HG03135 (cell line): ENCODE measurements around the gene MRPL57.
A peak's percentile ranks its signal among the peaks of the same experiment; 100 is the strongest.
"Not testable (repeated sequence)": the region's sequence is repeated elsewhere in the genome, so short reads cannot be mapped to it uniquely, and the experiment has no call there.

Experiments
- ATAC-seq: cut with Tn5 transposase; IDR thresholded peaks from one replicate; pipeline ENCODE4 v1.9.1; 2021; ENCODE audit warnings: mild to moderate bottlenecking, moderate library complexity; ENCODE audit not compliant: unreplicated experiment

MRPL57 gene

DNA sequence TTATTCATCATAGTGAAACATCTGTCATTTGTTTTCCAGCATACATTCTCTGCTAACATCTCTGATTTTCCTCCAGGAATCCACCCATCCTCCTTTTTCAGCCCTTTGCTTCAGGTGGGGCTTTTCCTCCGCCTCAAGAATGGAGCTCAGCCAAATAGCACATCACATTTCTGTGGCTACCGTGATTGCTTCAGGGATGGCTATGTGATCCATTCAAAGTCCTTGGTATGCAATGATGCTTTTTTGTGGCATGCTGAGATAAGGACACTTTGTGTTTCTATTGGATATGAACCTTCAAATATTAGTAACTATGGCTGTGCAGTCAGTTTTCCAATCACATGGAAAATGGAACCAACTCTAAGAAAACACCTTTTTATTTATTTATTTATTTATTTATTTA, 18.3 kb downstream of the MRPL57 start:
- ATAC-seq: not testable (repeated sequence)

DNA sequence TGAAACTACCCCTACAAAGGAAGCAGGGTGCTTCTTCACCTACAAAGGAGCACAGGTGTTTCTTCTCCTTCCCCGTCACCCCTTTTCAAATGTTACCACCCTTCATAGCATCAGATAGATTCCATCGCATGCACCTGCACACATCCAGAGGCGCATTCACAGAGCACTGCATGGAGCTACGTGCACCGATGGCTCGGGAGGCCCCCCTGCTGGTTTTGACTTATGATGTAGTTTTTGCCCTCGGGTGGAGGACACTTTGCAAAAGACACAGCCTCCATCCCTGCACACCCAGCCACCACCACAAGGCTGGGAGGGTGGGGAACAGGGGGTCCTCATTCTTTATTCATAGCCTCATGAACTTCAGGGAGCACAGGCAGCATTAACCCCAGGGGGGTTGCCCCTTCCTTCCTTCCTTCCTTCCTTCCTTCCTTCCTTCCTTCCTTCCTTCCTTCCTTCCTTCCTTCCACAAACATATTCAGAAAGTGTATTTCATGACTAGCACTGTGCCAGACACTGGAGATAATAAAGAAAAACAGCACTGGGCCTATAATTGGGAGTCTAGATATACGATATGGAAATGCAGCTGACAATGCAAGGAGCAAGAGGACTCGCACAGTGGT, 21.3 kb downstream of the MRPL57 start:
- ATAC-seq: not testable (repeated sequence)

DNA sequence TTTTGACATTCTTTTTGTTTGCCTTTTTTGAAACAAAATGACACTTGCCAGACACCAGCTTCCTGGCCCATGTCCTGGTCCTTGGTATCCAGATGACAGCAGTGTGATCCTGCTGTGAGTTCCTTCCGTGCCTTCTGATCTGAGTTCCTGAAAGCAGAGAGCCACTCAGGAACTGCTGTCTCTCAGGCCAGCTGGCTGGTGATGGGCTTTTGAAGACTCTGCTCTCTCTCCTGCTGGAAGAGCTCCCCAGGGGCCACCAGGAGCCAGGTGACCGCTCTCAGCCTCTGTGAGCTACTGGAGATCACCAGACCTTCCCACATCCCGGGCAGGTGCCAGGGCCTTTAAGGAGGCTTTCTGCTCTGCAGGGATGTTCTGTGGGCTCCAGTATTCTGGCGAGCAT, 21.9 kb downstream of the MRPL57 start:
- not testable (repeated sequence) for ATAC-seq

DNA sequence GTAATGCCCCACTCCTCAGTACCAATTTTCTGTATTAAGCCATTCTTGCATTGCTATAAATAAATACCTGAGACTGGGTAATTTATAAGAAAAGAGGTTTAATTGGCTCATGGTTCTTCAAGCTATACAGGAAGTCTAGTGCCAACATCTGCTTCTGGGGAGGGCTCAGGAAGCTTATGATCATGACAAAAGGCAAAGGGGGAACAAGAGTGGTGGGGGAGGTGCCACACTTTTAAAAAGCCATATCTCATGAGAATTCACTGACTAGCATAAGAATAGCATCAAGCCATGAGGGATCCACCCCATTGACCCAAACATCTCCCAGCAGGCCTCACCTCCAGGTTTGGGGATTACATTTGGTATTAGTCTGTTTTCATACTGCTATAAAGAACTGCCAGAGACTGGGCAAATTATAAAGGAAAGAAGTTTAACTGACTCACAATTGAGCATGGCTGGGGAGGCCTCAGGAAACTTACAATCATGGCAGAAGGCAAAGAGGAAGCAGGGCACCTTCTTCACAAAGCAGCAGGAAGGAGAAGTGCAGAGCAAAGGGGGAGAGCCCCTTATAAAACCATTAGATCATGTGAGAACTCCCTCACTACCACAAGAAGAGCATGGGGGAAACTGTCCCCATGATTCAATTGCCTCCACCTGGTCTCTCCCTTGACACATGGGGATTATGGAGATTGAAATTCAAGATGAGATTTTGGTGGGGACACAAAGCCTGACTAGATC, 25.2 kb downstream of the MRPL57 start:
- ATAC-seq: not testable (repeated sequence)

DNA sequence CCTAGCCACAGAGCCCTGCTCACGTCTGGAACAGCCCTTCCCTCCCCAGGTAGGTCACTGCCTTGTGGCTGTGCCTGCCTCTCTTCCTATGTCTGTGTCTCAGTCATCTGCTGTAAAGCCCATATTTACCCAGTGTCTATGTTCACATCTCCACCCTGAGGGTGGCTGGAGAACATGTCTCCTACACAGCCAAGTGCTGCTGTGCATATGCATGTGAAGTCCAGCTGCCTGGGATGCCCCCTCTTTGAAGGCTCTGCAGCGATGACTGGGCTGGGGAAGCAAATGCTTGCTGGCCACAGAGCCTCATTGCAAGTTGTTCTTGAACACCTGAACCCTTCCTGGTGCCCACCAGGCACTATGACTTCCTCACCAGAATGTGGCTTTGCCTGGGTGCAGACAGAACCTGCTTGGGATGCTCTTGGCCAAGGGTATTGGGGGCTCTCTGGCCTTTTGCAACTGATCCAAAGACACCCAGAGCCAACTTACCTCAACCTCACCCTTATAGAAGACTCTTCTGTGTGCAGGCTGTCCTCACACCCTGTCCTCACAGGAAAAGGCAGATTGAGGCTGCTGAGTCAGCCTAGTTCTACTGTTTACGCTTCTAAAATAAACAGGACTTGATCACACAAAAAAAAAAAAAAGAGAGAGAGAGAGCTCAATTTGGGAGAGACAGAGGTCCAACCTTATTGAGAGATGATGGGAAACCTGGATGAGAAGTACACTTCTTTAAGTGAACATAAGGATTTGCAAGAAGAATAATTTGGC, 26.5 kb downstream of the MRPL57 start:
- ATAC-seq: no peak

DNA sequence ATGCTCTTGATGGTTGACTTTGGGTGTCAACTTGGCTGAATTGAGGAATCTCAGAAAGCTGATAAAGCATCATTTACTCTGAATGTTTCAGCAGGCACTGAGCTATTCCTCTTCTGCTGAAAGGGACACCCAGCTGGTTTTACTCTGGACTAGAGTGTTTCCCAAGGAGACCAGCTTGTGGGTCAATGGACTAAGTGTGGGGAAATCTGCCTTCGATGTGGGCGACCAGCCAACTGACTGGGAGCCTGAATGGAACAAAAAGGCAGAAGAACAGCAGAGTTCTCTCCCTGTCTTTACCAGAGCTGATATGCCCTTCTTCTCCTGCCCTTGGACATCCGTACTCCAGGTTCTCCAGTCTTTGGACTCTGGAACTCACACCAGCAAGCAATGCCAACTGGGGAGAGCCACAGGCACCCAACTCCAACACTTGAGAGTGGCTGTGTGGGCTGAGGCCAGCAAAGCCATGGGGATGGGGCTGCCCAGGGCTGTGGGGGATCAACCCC, 32.2 kb downstream of the MRPL57 start:
- no peak for ATAC-seq

DNA sequence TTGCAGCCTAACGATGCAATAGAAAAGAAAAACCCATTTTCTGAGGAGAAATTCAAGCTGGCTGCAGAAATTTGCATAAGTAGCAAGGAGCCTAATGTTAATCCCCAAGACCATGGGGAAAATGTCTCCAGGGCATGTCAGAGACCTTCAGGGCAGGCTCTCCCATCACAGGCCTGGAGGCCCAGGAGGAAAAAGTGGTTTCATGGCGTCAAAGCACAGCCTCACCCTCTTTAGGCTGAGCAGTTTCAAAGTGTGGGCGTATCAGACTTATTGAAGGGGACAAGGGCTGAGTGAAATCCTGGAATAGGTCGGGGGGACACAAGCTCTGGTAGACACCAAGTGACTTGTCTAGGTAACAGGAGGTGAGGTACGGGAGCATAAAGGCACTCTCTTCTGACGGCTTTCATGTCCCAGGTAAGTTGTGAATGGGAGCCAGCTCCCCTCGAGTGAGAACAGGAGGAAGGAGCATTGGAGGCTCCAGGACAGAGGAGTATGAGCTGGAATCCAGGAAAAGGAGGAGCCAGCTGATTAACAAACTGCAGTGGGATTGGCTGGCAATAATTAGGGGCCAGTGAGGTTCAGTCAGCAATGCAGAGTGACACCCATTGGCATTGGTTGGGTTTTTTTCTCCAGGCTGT, 35.8 kb downstream of the MRPL57 start:
- ATAC-seq: no peak

DNA sequence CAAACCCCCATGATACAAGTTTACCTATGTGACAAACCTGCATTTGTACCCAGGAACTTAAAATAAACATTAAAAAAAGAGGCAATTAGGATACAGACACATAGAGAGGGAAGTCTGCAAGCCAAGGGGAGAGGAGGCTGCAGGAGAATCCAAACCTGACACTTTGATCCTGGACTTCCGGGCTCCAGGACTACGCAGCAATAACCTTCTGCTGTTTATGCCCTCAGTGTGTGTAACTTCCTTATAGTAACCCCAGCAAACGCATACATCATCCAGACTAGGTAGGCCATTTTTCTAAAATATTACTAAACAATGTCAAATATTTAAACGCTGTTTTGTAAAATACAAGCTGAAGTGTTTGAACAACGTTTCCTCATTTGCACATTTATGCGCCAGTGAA, 39.0 kb downstream of the MRPL57 start:
- not testable (repeated sequence) for ATAC-seq

DNA sequence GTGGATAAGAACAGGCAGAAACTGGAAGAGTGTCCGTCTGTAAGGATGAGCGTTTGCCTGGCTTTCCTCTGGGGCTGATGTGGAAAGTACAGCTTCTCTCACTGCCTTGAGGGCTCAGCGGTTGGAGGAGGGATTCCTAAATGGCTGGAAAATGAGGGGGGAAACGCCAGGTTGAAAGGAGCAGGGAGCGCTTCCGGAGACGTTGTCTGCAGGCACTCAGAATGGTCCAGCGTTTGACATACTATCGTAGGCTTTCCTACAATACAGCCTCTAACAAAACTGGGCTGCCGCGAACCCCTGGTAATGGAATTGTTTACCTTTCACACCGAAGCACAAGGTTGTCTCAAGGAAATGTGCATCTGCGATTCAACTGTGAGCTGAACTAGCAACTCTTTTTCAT, 39.9 kb downstream of the MRPL57 start:
- ATAC-seq: no peak

DNA sequence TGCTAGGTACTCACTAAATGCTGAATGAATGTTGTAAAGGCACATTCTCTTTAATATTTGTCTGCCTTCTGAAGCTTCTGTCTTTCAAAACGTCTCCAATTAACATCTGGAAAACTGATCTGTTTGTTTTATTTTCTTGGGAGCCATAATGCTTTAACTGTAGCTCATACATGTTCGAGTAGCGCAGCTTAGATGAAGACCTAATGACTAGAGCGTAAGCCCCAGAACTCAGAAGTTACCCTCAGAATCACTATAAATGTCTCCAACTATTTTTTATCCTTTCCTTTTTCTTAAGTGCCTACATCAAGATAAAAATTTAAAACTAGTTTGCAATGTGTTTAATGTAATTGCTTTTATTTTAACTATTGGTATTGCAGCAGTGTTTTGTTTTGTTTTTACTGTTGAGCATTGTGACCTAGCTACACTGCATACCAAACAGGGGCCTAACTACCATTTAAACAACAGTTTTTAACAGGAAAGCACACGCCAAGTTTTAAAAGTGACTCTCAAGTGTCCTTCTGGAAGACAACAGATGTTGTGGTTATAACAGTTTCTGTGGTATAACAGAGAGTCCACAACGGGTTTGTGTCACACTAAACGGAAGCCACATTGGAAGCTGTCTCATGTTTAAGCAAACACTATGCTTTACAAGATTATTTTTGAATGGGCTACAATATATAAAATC, 42.0 kb downstream of the MRPL57 start:
- peak; percentile 95 for ATAC-seq

DNA sequence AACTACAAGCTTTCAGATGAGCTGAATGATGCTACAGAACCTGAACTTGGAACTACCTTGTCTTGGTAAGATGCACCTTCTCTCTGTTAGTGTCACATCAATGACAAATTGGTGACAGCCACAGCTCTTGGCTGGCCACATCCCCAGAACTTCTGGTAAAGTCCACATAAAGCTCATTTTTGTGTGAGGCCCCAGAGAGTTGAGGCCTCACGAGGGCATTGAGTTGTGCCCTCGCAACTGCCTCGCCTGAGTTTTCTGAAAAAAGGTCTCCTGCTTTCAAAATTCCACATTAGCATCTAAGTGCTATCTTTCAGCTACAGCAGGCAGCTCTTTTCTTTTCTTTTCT, 42.6 kb downstream of the MRPL57 start:
- ATAC-seq: peak; percentile 56

DNA sequence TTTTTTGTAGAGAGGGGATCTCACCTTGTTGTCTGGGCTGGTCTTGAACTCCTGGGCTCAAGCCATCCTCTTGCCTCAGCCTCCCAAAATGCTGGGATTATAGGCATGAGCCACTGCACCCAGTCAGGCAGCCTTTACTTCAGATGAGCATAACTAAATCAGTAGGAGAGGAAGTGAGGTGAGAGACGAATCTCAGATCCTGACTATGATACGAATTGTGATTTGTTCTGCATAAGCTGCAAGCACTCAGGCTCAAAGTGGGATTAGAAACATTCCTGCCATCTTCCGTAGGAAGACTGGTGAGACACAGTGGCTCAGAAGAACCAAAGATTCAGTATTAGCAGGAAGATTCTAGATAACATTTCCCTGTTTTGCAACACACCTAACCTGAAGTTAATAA, 43.3 kb downstream of the MRPL57 start:
- ATAC-seq: not testable (repeated sequence)

DNA sequence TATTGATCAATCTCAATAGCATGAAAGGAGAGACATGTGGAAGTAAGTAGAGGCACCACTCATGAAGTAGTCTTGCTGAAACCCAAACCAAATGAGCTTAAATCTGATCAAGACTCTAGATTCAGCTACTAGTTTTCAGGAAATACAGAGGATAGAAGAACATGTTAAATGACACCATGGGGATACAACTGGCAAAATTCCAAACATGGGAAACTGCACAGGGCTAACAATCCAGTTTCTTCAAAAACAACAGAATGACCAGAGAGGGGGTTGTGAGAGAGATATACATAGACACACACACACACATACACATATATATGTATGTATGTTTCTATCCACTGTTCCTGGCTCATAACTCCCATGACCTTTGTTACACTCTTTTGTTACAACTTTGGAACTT, 44.8 kb downstream of the MRPL57 start:
- ATAC-seq: no peak

DNA sequence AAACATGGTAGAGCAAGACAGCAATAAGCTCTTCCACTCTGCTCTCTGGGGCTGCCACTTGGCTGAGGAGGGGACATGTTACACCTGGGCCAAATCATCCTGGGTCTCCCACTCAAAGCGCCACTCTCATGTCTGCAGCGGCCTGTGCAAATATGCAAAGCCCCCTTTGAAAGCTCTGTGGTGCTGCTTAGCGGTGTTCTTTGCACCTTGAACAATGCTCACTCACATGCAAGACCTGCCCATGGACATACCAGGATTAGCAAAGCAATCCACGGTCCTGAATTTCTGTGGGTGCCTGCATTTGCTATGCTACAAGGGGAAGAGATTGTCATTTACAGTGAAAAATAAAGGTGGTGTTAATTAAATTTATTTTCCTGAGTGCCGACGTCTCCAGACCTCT, 48.6 kb downstream of the MRPL57 start:
- ATAC-seq: no peak

DNA sequence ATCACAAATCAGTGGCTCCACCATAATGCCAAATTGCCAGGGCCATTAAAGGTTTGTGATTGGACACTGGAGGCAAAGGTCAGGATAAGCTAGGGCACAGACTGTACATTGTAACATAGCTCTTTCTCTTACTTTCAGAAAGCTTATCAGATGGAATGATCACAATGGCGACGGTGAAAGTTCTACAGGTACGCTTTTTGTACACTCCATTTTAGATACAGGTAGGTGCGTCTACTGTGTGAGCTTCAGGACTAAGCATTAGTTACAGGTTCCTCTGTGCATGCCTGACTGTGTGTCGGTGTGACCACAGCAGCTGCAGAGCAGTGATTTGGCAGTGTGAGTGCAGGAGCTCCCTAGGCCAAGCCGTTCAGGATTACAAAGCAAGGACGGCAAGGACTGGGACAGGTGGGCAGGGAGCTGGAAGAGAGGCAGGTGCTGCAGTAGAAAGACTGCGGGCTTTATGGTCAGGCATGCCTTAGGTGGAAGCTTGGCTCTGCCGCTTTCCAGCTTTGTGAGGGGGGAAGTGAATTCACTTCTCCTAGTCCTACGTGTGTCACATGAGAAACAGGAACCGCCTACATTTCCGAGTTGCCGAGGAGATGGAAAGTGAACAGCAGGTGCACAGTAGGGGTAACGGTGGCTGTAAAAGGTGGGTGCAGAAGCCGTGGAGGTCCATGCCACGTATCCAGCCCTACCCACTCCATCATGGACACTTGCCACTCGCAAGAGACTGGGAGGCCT, 49.6 kb downstream of the MRPL57 start:
- no peak for ATAC-seq

DNA sequence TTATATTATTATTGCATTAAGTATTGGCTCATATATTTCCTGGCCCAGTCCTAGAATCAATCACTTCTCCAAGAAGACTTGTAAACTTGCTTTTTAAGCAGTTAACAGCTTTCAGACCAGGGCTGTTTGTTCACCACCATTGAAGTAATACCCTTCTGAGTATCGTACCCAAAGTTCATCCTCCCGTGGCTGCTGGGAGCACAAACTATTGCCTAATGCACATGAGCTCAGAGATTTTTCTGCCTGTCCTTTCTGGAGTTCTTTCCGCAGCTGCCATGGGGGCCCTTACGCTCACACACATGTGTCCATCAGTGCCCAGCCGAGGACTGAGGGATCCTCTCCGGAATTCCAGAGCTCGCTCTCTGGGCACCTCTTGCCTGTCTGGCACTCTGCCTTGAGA, 51.5 kb downstream of the MRPL57 start:
- no peak for ATAC-seq
